ENCODE measurements around the gene CLEC2D. TPM values are rescaled to one million over a fixed set of nuclear protein-coding genes. Genes with fewer than 3 reads are reported as not detected.

Gene CLEC2D, protein sequence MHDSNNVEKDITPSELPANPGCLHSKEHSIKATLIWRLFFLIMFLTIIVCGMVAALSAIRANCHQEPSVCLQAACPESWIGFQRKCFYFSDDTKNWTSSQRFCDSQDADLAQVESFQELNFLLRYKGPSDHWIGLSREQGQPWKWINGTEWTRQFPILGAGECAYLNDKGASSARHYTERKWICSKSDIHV
- total RNA-seq, result 6.9 and 9.5 TPM in 2 replicates

DNA sequence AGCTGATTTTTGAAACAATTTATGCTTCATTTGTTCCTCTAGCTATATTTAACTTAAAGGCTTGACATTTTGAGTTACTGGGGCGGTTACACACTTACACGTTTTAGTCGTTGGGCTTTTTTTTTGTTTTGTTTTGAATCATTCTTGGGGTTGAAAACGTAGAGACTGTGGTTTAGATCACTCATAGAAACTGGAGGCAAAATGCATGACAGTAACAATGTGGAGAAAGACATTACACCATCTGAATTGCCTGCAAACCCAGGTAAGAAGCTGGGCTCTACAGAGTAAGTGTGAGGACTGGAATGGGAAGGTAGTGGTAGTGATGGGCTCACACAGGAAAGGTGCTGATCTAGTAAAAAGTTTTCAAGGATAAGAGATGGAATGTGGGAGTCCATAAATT, at the start of gene CLEC2D:
CLEC2D (plus strand) TSS at position 180 of the 400 bp plus-strand sequence; CDS start at position 202, 22 bp downstream.

DNA sequence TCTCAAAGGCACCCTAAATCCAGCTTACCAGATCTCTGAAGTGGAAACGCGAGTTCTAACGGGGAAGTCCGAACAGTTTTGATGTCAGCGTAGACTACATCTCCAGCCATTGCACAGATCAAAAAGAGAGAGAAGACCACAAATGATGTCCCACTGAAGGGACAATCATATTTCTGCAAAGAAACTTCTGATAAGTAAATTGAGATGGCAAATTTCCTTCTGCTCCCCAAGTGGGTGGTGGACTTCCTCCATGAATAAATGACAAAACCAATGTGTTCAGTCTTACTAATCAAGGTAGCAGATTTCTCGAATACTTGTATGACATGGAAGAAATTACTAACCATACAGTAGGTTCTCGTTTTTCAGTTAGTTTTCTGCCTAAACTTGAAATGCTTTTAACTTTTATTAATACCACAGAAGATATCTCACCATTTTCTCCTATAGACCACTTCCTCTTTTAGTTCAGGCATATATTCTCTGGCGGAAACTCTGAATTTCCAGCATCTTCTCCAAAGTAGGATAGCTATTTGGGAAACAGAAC, 63.5 kb downstream of the CLEC2D start, which contains the start of gene CLECL1:
CLECL1 (minus strand) TSS at position 177 of the 541 bp plus-strand sequence.

Small RNAs within 50 kb of the gene (small RNA-seq; reads per million reads assigned to genes)
- gene AC010186.4, result not detected
- not detected for gene RNU6-700P

Other genes starting within 250 kb of the CLEC2D start
- gene KLRB1, start 61.8 kb upstream of the CLEC2D start, total RNA-seq, result not detected in 2 replicates
- not detected in 2 replicates for gene CLECL1, start 63.4 kb downstream of the CLEC2D start, total RNA-seq
- not detected in 2 replicates for gene CD69, start 91.2 kb downstream of the CLEC2D start, total RNA-seq
- 0.13 and 0.32 TPM in 2 replicates for gene KLRF1, start 157.8 kb downstream of the CLEC2D start, total RNA-seq
- 0.78 and 2.4 TPM in 2 replicates for gene CLEC2B, start 199.6 kb downstream of the CLEC2D start, total RNA-seq
- not detected in 2 replicates for gene KLRF2, start 211.8 kb downstream of the CLEC2D start, total RNA-seq